Measurements from ENCODE around the gene CASP10. TPM values are rescaled to one million over a fixed set of nuclear protein-coding genes. Genes with fewer than 3 reads are reported as not detected.
"Not testable (repeated sequence)": the region's sequence is repeated elsewhere in the genome, so short reads cannot be mapped to it uniquely, and the experiment has no call there.

The CASP10 gene
- total and polyA plus RNA-seq, 9 of the 15 experiments (the other 6 are each of a cell fraction or from before 2014, with no cell fraction given): 7.1 to 20.4 (median 10.8) TPM

GRCh38 chr2:201149064-201149820 is 33.7 kb upstream of the CASP10 start:
- Histone ChIP-seq H4K20me1 (replicated peaks; ENCODE audit: control insufficient read depth, insufficient read depth, low read length) (no peaks in the 10 kb centered on the region), H2AFZ (ENCODE audit: low read depth, low read length) (no peak overlapping the region), H3K9me3 (replicated peaks; ENCODE audit: control insufficient read depth, insufficient read depth, low read depth, low read length) (no peaks in the 10 kb centered on the region), H3K79me2 (ENCODE audit: control insufficient read depth, insufficient read depth, low read length) (peaks cover 4% of the 10 kb centered on the region; the same call in 2 of the 3 replicates), H3K27ac (ENCODE audit: extremely low read depth, low read depth, low read length) (no peak overlapping the region), H3K9ac (ENCODE audit: insufficient read depth in 1 of 2, low read depth in 2 of 2, low read length in 2 of 2) (no peak overlapping the region), H3K4me3 (no peak overlapping the region), H3K27me3 (ENCODE audit: control insufficient read depth in 2 of 2, insufficient read depth in 2 of 2, low read length in 2 of 2) (no peaks in the 10 kb centered on the region), H3K36me3 (ENCODE audit: control insufficient read depth, insufficient read depth, low read length) (peaks cover 66% of the 10 kb centered on the region), H3K9me1 (ENCODE audit: control insufficient read depth, insufficient read depth, low read length) (no peaks in the 10 kb centered on the region), H3K4me1 (replicated peaks in 1 of 2; ENCODE audit: control insufficient read depth in 2 of 2, insufficient read depth in 2 of 2, low read length in 2 of 2) (peaks cover 2 to 16% of the 10 kb centered on the region in 2 experiments; a peak in 3 of 5 replicates), H3K4me2 (ENCODE audit: insufficient read depth, low read length) (no peak overlapping the region)
- TF ChIP-seq FOXA1 (IDR thresholded peaks at IDR 0.05; ENCODE audit: borderline replicate concordance): no peak
- no peak for TF ChIP-seq POLR2A (conservative IDR thresholded peaks at IDR 0.05)
- no peak for TF ChIP-seq BACH1 (tag; IDR thresholded peaks at IDR 0.05)
- no peak for TF ChIP-seq HIVEP1 (CRISPR knock-in tag; IDR thresholded peaks at IDR 0.05)
- TF ChIP-seq TEAD1 (CRISPR knock-in tag; IDR thresholded peaks at IDR 0.05): no peak
- TF ChIP-seq MLX (CRISPR knock-in tag; conservative IDR thresholded peaks at IDR 0.05): no peak
- TF ChIP-seq ZNF274 (IDR thresholded peaks at IDR 0.05; ENCODE audit: borderline replicate concordance, low read depth, low read length): no peak
- no peak for TF ChIP-seq ZNF184 (CRISPR knock-in tag; IDR thresholded peaks at IDR 0.05)
- TF ChIP-seq SLC30A9 (CRISPR knock-in tag; IDR thresholded peaks at IDR 0.05): no peak
- no peak for TF ChIP-seq ZNF444 (CRISPR knock-in tag; IDR thresholded peaks at IDR 0.05)
- TF ChIP-seq FOXM1 (IDR thresholded peaks at IDR 0.05; ENCODE audit: low read depth): no peak
- no peak for TF ChIP-seq FOXM1 (CRISPR knock-in tag; IDR thresholded peaks at IDR 0.05; ENCODE audit: low read depth)
- no peak for TF ChIP-seq CREB1 (IDR thresholded peaks at IDR 0.05)
- TF ChIP-seq CREB1 (CRISPR knock-in tag; IDR thresholded peaks at IDR 0.05): no peak
- TF ChIP-seq EP400 (IDR thresholded peaks at IDR 0.05): no peak
- TF ChIP-seq ZFP1 (CRISPR knock-in tag; IDR thresholded peaks at IDR 0.05): no peak
- TF ChIP-seq SETDB1 (IDR thresholded peaks at IDR 0.05; ENCODE audit: low read length): no peak
- no peak for TF ChIP-seq DDX20 (tag; IDR thresholded peaks at IDR 0.05; ENCODE audit: low read depth)
- POLR2A ChIA-PET: interaction anchor here (0.6 to 1.0 kb wide), 3 partner anchors 13 to 1058 kb away, joined by 3 read pairs; partner anchors contain the start of gene NIF3L1
- in situ Hi-C loops (cut with MboI): no loop called here
- no peak for ATAC-seq
- DNase-seq (ENCODE audit: extremely low read depth in 1 of 4, low spot score in 3 of 4): no peak
- CTCF ChIA-PET (ENCODE audit: low intra/inter-chr PET ratio): no interaction called here
- WGBS (ENCODE audit: insufficient coverage, low coverage, missing lambda C conversion rate): 100% methylated on average over 2 of the region's 2 CpGs
- FAIRE-seq: no peak
- intact Hi-C loops (cut with micrococcal nuclease): no loop called here
- BruUV-seq (replicated peaks): no TSS peak

DNA sequence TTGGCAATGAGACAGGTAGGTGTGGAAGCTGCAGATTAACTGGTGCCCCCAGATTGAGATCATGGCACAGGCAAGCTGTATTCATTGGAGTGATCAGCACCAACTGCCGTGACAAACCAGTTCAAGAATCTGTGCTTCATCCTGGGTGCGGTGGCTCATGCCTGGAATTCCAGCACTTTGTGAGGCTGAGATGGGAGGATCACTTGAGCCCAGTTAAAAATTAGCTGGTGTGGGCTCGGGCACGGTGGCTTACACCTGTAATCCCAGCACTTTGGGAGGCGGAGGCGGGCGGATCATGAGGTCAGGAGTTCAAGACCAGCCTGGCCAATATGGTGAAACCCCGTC is 33.1 kb upstream of the CASP10 start:
- H3K27me3 ChIP-seq (ENCODE audit: control insufficient read depth in 2 of 2, insufficient read depth in 2 of 2, low read length in 2 of 2); in situ Hi-C loops (cut with MboI); H3K9ac ChIP-seq (ENCODE audit: insufficient read depth in 1 of 2, low read depth in 2 of 2, low read length in 2 of 2); DNase-seq (ENCODE audit: extremely low read depth in 1 of 4, low spot score in 3 of 4); H2AFZ ChIP-seq (ENCODE audit: low read depth, low read length); intact Hi-C loops (cut with micrococcal nuclease); H3K9me1 ChIP-seq (ENCODE audit: control insufficient read depth, insufficient read depth, low read length); H3K4me3 ChIP-seq; H3K4me2 ChIP-seq (ENCODE audit: insufficient read depth, low read length); FAIRE-seq; H3K79me2 ChIP-seq (ENCODE audit: control insufficient read depth, insufficient read depth, low read length); H3K9me3 ChIP-seq (replicated peaks; ENCODE audit: control insufficient read depth, insufficient read depth, low read depth, low read length); BruUV-seq (replicated peaks); CTCF ChIA-PET (ENCODE audit: low intra/inter-chr PET ratio); H3K27ac ChIP-seq (ENCODE audit: extremely low read depth, low read depth, low read length); H4K20me1 ChIP-seq (replicated peaks; ENCODE audit: control insufficient read depth, insufficient read depth, low read length); ATAC-seq: not testable (repeated sequence)
- peaks cover 2 to 16% of the 10 kb centered on the region in 2 experiments; a peak in 3 of 5 replicates for H3K4me1 ChIP-seq (replicated peaks in 1 of 2; ENCODE audit: control insufficient read depth in 2 of 2, insufficient read depth in 2 of 2, low read length in 2 of 2)
- peaks cover 66% of the 10 kb centered on the region for H3K36me3 ChIP-seq (ENCODE audit: control insufficient read depth, insufficient read depth, low read length)
- POLR2A ChIA-PET: interaction anchor here (0.6 to 0.7 kb wide), 2 partner anchors 12 to 80 kb away, joined by 3 read pairs; no protein-coding TSS in a partner anchor
- WGBS (ENCODE audit: insufficient coverage, low coverage, missing lambda C conversion rate): 94% methylated on average over 7 of the region's 8 CpGs

Data from K562 (cell line).